CD4-positive, CD25-positive, alpha-beta regulatory T cell (primary cell): ENCODE data around the gene NBEA. TPM values are rescaled to one million over a fixed set of nuclear protein-coding genes. Genes with fewer than 3 reads are reported as not detected.

Experiments
- ATAC-seq, 2 donors: fragments of 150-1000 bp; cut with Tn5 transposase; one replicate each; pipeline ENCODE4 v1.10.0; 2021; ENCODE audit warnings: low read depth in 2 of 2, moderate number of reproducible peaks in 2 of 2, moderate library complexity in 1 of 2
- DNase-seq, 3 donors: peaks; one replicate each; pipeline versions ENCODE4 v3.0.0 to v3.0.0-alpha.2; 2012 to 2022; ENCODE audit warnings: mixed read lengths in 1 of 3
- H3K27ac ChIP-seq: one replicate; pipeline ENCODE4 v1.7.0; 2013; ENCODE audit warnings: mild to moderate bottlenecking, low read length; ENCODE audit not compliant: insufficient read depth, poor library complexity, severe bottlenecking
- H3K27me3 ChIP-seq: one replicate; pipeline ENCODE4 v1.7.0; 2013; ENCODE audit warnings: low read length; ENCODE audit not compliant: control insufficient read depth, insufficient read depth
- H3K36me3 ChIP-seq: one replicate; pipeline ENCODE4 v1.7.0; 2013; ENCODE audit warnings: mild to moderate bottlenecking, low read length, moderate library complexity; ENCODE audit not compliant: control insufficient read depth, insufficient read depth
- H3K4me1 ChIP-seq: 2 replicates; pipeline ENCODE4 v1.7.0; 2013; ENCODE audit warnings: mild to moderate bottlenecking, low read length; ENCODE audit not compliant: insufficient read depth, control insufficient read depth, poor library complexity, severe bottlenecking
- H3K4me3 ChIP-seq: one replicate; pipeline ENCODE4 v1.7.0; 2013; ENCODE audit warnings: low read depth, mild to moderate bottlenecking, low read length, moderate library complexity
- H3K9me3 ChIP-seq, 2 experiments: 1 replicate in 1 of 2; 2 replicates in 1 of 2; pipeline ENCODE4 v1.7.0; 2013; ENCODE audit warnings: low read length in 2 of 2, mild to moderate bottlenecking in 1 of 2, moderate library complexity in 1 of 2; ENCODE audit not compliant: control insufficient read depth in 2 of 2
- H3K27ac Mint-ChIP-seq, 3 donors: one replicate each; pipeline ENCODE4 v1.8.0; 2020 to 2022; ENCODE audit warnings: mild to moderate bottlenecking in 3 of 3, mixed read lengths in 3 of 3, moderate library complexity in 2 of 3
- H3K27me3 Mint-ChIP-seq: one replicate; pipeline ENCODE4 v1.8.0; 2022; ENCODE audit warnings: mild to moderate bottlenecking, mixed read lengths
- H3K36me3 Mint-ChIP-seq: one replicate; pipeline ENCODE4 v1.8.0; 2020; ENCODE audit warnings: mixed read lengths
- H3K4me1 Mint-ChIP-seq, 4 donors: one replicate each; pipeline ENCODE4 v1.8.0; 2020 to 2022; ENCODE audit warnings: mixed read lengths in 4 of 4, mild to moderate bottlenecking in 1 of 4
- H3K4me3 Mint-ChIP-seq, 4 donors: one replicate each; pipeline ENCODE4 v1.8.0; 2020 to 2022; ENCODE audit warnings: mild to moderate bottlenecking in 4 of 4, mixed read lengths in 4 of 4, moderate library complexity in 3 of 4
- H3K9me3 Mint-ChIP-seq, 7 donors: one replicate each; pipeline ENCODE4 v1.8.0; 2020 to 2022; ENCODE audit warnings: mixed read lengths in 7 of 7, mild to moderate bottlenecking in 3 of 7, moderate library complexity in 2 of 7
- polyA plus RNA-seq, 4 donors: library from polyadenylated mRNA; unstranded; fragments of 300-500 nt; fragmentation: Illumina TruSeq; gene quantifications; one replicate each; pipeline ENCODE4 v1.2.3, GENCODE V29; 2021
- total RNA-seq: library from RNA; stranded (reverse); gene quantifications from one replicate; pipeline ENCODE4 v1.2.3, GENCODE V29; 2022

The NBEA gene
- 1.1 TPM for total RNA-seq
- under 1 TPM; 0.02 to 0.70 (median 0.25) TPM for polyA plus RNA-seq

GRCh38 chr13:34941835-34942731 lies at the start of gene NBEA:
Gene NBEA, plus strand, starts transcription at chr13:34942270. Its CDS starts 551 bp downstream, at chr13:34942821.
- H3K27ac ChIP-seq: no peak within 1 kb of the TSS
- Mint-ChIP-seq H3K27ac (peak within 1 kb of the TSS in 1 of 3 donors; percentile 80), H3K9me3 (no peaks in the 10 kb centered on the region), H3K4me1 (peaks cover 9 to 26% (median 10%) of the 10 kb centered on the region in 4 donors), H3K36me3 (no peaks in the 10 kb centered on the region), H3K4me3 (peak within 1 kb of the TSS; percentile 84 to 93 (median 89)), H3K27me3 (peaks cover 26% of the 10 kb centered on the region)
- H3K27me3 ChIP-seq: peaks cover 31% of the 10 kb centered on the region
- H3K4me1 ChIP-seq: peaks cover 10% of the 10 kb centered on the region
- H3K36me3 ChIP-seq: no peaks in the 10 kb centered on the region
- H3K9me3 ChIP-seq: no peaks in the 10 kb centered on the region
- ATAC-seq (peak; percentile 43 to 44), DNase-seq (peak; percentile 50 to 72 (median 65))
- no peak within 1 kb of the TSS for H3K4me3 ChIP-seq

GRCh38 chr13:34894756-34895155 lies 47.3 kb upstream of the NBEA start:
- Mint-ChIP-seq H3K9me3 (peaks cover 0 to 11% (median 3%) of the 10 kb centered on the region in 7 donors), H3K4me1 (no peaks in the 10 kb centered on the region), H3K4me3 (no peak overlapping the region), H3K27me3 (no peaks in the 10 kb centered on the region), H3K36me3 (no peaks in the 10 kb centered on the region), H3K27ac (no peak overlapping the region)
- Histone ChIP-seq H3K4me3 (no peak overlapping the region), H3K4me1 (no peaks in the 10 kb centered on the region), H3K36me3 (no peaks in the 10 kb centered on the region), H3K27me3 (no peaks in the 10 kb centered on the region), H3K27ac (no peak overlapping the region), H3K9me3 (no peaks in the 10 kb centered on the region)
- DNase-seq (no peak), ATAC-seq (no peak)

- H3K27ac Mint-ChIP-seq: no peak overlapping the region
- Histone ChIP-seq H3K4me1 (no peaks in the 10 kb centered on the region), H3K27me3 (no peaks in the 10 kb centered on the region), H3K4me3 (no peak overlapping the region), H3K9me3 (no peaks in the 10 kb centered on the region), H3K36me3 (no peaks in the 10 kb centered on the region), H3K27ac (no peak overlapping the region)
- no peak overlapping the region for H3K4me3 Mint-ChIP-seq
- H3K4me1 Mint-ChIP-seq: no peaks in the 10 kb centered on the region
- peaks cover 0 to 9% (median 2%) of the 10 kb centered on the region in 7 donors for H3K9me3 Mint-ChIP-seq
- DNase-seq: no peak
- no peaks in the 10 kb centered on the region for H3K36me3 Mint-ChIP-seq
- no peak for ATAC-seq
- no peaks in the 10 kb centered on the region for H3K27me3 Mint-ChIP-seq
Measured at GRCh38 chr13:34897220-34897619, 44.9 kb upstream of the NBEA start.

GRCh38 chr13:34899888-34900287 lies 42.2 kb upstream of the NBEA start:
- H3K36me3 ChIP-seq: no peaks in the 10 kb centered on the region
- no peak overlapping the region for H3K27ac ChIP-seq
- DNase-seq (no peak), ATAC-seq (no peak)
- no peak overlapping the region for H3K4me3 ChIP-seq
- no peaks in the 10 kb centered on the region for H3K4me1 Mint-ChIP-seq
- H3K36me3 Mint-ChIP-seq: no peaks in the 10 kb centered on the region
- H3K9me3 ChIP-seq: no peaks in the 10 kb centered on the region
- H3K27ac Mint-ChIP-seq: peak overlapping the region in 1 of 3 donors; percentile 32
- H3K4me3 Mint-ChIP-seq: no peak overlapping the region
- H3K4me1 ChIP-seq: no peaks in the 10 kb centered on the region
- peaks cover 0 to 10% (median 2%) of the 10 kb centered on the region in 7 donors for H3K9me3 Mint-ChIP-seq
- H3K27me3 Mint-ChIP-seq: no peaks in the 10 kb centered on the region
- H3K27me3 ChIP-seq: no peaks in the 10 kb centered on the region

GRCh38 chr13:34900288-34900739 lies 41.8 kb upstream of the NBEA start:
- Histone ChIP-seq H3K36me3 (no peaks in the 10 kb centered on the region), H3K4me3 (no peak overlapping the region), H3K27me3 (no peaks in the 10 kb centered on the region), H3K9me3 (no peaks in the 10 kb centered on the region), H3K4me1 (no peaks in the 10 kb centered on the region), H3K27ac (no peak overlapping the region)
- H3K27me3 Mint-ChIP-seq: no peaks in the 10 kb centered on the region
- H3K27ac Mint-ChIP-seq: no peak overlapping the region
- ATAC-seq (no peak), DNase-seq (no peak)
- H3K4me3 Mint-ChIP-seq: no peak overlapping the region
- H3K36me3 Mint-ChIP-seq: no peaks in the 10 kb centered on the region
- no peaks in the 10 kb centered on the region for H3K4me1 Mint-ChIP-seq
- peaks cover 0 to 10% (median 2%) of the 10 kb centered on the region in 7 donors for H3K9me3 Mint-ChIP-seq

- Mint-ChIP-seq H3K27me3 (no peaks in the 10 kb centered on the region), H3K36me3 (no peaks in the 10 kb centered on the region), H3K4me3 (no peak overlapping the region), H3K4me1 (no peaks in the 10 kb centered on the region), H3K9me3 (peaks cover 0 to 11% (median 2%) of the 10 kb centered on the region in 7 donors), H3K27ac (no peak overlapping the region)
- Histone ChIP-seq H3K4me1 (no peaks in the 10 kb centered on the region), H3K36me3 (no peaks in the 10 kb centered on the region), H3K27ac (no peak overlapping the region), H3K9me3 (no peaks in the 10 kb centered on the region), H3K4me3 (no peak overlapping the region), H3K27me3 (no peaks in the 10 kb centered on the region)
- DNase-seq (no peak), ATAC-seq (no peak)
Measured at GRCh38 chr13:34901572-34901971, 40.5 kb upstream of the NBEA start.

- Histone ChIP-seq H3K27me3 (no peaks in the 10 kb centered on the region), H3K9me3 (no peaks in the 10 kb centered on the region), H3K4me3 (no peak overlapping the region), H3K36me3 (no peaks in the 10 kb centered on the region), H3K27ac (no peak overlapping the region), H3K4me1 (no peaks in the 10 kb centered on the region)
- no peak overlapping the region for H3K27ac Mint-ChIP-seq
- no peaks in the 10 kb centered on the region for H3K36me3 Mint-ChIP-seq
- peaks cover 0 to 9% (median 5%) of the 10 kb centered on the region in 7 donors for H3K9me3 Mint-ChIP-seq
- H3K4me3 Mint-ChIP-seq: no peak overlapping the region
- DNase-seq (no peak), ATAC-seq (no peak)
- no peaks in the 10 kb centered on the region for H3K27me3 Mint-ChIP-seq
- no peaks in the 10 kb centered on the region for H3K4me1 Mint-ChIP-seq
Measured at GRCh38 chr13:34911159-34911558, 30.9 kb upstream of the NBEA start.

GRCh38 chr13:34913040-34913439 lies 29.0 kb upstream of the NBEA start:
- H3K4me1 Mint-ChIP-seq: no peaks in the 10 kb centered on the region
- H3K27ac Mint-ChIP-seq: no peak overlapping the region
- Histone ChIP-seq H3K36me3 (no peaks in the 10 kb centered on the region), H3K9me3 (no peaks in the 10 kb centered on the region), H3K4me3 (no peak overlapping the region), H3K27ac (no peak overlapping the region), H3K4me1 (no peaks in the 10 kb centered on the region), H3K27me3 (no peaks in the 10 kb centered on the region)
- DNase-seq (no peak), ATAC-seq (no peak)
- no peak overlapping the region for H3K4me3 Mint-ChIP-seq
- no peaks in the 10 kb centered on the region for H3K36me3 Mint-ChIP-seq
- no peaks in the 10 kb centered on the region for H3K27me3 Mint-ChIP-seq
- H3K9me3 Mint-ChIP-seq: peaks cover 0 to 9% (median 1%) of the 10 kb centered on the region in 7 donors
